MCF 10A (cell line): ENCODE measurements around the gene PBRM1. TPM values are rescaled to one million over a fixed set of nuclear protein-coding genes. Genes with fewer than 3 reads are reported as not detected.

Experiments used
- BruUV-seq: library from RNA; stranded (reverse); fragments of 400-500 nt; replicated peaks from 2 replicates; lab custom pipeline; 2021; lab: Mats Ljungman, UMichigan
- CTCF ChIA-PET: fragments of 300-600 bp; sonication (Branson Sonifier 250); formaldehyde crosslinking; extraction: SDS; loops from one replicate; lab custom pipeline; 2021; ENCODE audit warnings: antibody characterized with exemption, inconsistent platforms; lab: Yijun Ruan, JAX
- POLR2A ChIA-PET: fragments of 300-600, 350-650 bp; sonication (Branson Sonifier 250); formaldehyde crosslinking; extraction: SDS; loops from one replicate; lab custom pipeline; 2020; ENCODE audit warnings: antibody characterized with exemption, inconsistent platforms; lab: Yijun Ruan, JAX
- DNase-seq: peaks from one replicate; pipeline ENCODE4 v3.0.0-alpha.2; 2018; ENCODE audit not compliant: unreplicated experiment
- H3K27ac Mint-ChIP-seq: one replicate; pipeline ENCODE4 v1.8.0; 2022; ENCODE audit warnings: mild to moderate bottlenecking, low read depth, mixed read lengths; ENCODE audit not compliant: unreplicated experiment
- H3K27me3 Mint-ChIP-seq: one replicate; pipeline ENCODE4 v1.8.0; 2022; ENCODE audit warnings: mixed read lengths; ENCODE audit not compliant: insufficient read depth, unreplicated experiment
- H3K36me3 Mint-ChIP-seq: one replicate; pipeline ENCODE4 v1.8.0; 2022; ENCODE audit warnings: mild to moderate bottlenecking, moderate library complexity, mixed read lengths; ENCODE audit not compliant: insufficient read depth, unreplicated experiment
- H3K4me1 Mint-ChIP-seq: one replicate; pipeline ENCODE4 v1.8.0; 2022; ENCODE audit warnings: mixed read lengths; ENCODE audit not compliant: insufficient read depth, unreplicated experiment
- H3K4me3 Mint-ChIP-seq: one replicate; pipeline ENCODE4 v1.8.0; 2022; ENCODE audit warnings: mild to moderate bottlenecking, moderate library complexity, mixed read lengths; ENCODE audit not compliant: unreplicated experiment
- H3K9me3 Mint-ChIP-seq: one replicate; pipeline ENCODE4 v1.8.0; 2022; ENCODE audit warnings: mixed read lengths; ENCODE audit not compliant: unreplicated experiment
- intact Hi-C: fragments of 100-400 bp; cut with micrococcal nuclease; formaldehyde crosslinking; loops from 2 replicates; pipeline ENCODE4 v1.14.1; 2022
- total RNA-seq: library from RNA; stranded (reverse); gene quantifications from 2 replicates; pipeline ENCODE4 v1.2.3, GENCODE V29; 2022
- TF ChIP-seq, protein P1 (sequence below): fragments of 200-600 bp; IDR thresholded peaks from one replicate; pipeline ENCODE4 v1.8.0; 2022; ENCODE audit warnings: antibody characterized with exemption, mild to moderate bottlenecking; ENCODE audit not compliant: unreplicated experiment

PBRM1 gene
- total RNA-seq, 1 experiment from 2014 or later, result 56.9 TPM

GRCh38 chr3:52623234-52623792 is 62.4 kb downstream of the PBRM1 start:
- intact Hi-C loops, result no loop called here
- ChIA-PET POLR2A (interaction anchor here (0.5 to 1.7 kb wide), 5 partner anchors 9 to 438 kb away, joined by 3 to 4 read pairs (median 3); no protein-coding TSS in a partner anchor), CTCF (interaction anchor here (1.4 kb wide), 1 partner anchor 10 kb away, joined by 3 read pairs; no protein-coding TSS in a partner anchor)
- TF ChIP-seq, protein P1, sequence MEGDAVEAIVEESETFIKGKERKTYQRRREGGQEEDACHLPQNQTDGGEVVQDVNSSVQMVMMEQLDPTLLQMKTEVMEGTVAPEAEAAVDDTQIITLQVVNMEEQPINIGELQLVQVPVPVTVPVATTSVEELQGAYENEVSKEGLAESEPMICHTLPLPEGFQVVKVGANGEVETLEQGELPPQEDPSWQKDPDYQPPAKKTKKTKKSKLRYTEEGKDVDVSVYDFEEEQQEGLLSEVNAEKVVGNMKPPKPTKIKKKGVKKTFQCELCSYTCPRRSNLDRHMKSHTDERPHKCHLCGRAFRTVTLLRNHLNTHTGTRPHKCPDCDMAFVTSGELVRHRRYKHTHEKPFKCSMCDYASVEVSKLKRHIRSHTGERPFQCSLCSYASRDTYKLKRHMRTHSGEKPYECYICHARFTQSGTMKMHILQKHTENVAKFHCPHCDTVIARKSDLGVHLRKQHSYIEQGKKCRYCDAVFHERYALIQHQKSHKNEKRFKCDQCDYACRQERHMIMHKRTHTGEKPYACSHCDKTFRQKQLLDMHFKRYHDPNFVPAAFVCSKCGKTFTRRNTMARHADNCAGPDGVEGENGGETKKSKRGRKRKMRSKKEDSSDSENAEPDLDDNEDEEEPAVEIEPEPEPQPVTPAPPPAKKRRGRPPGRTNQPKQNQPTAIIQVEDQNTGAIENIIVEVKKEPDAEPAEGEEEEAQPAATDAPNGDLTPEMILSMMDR, result no peak
- no peak overlapping the region for H3K27ac Mint-ChIP-seq
- H3K4me3 Mint-ChIP-seq, result no peak overlapping the region
- no peaks in the 10 kb centered on the region for H3K9me3 Mint-ChIP-seq
- no TSS peak for BruUV-seq
- peaks cover 73% of the 10 kb centered on the region for H3K36me3 Mint-ChIP-seq
- no peaks in the 10 kb centered on the region for H3K4me1 Mint-ChIP-seq
- DNase-seq, result no peak
- no peaks in the 10 kb centered on the region for H3K27me3 Mint-ChIP-seq

DNA sequence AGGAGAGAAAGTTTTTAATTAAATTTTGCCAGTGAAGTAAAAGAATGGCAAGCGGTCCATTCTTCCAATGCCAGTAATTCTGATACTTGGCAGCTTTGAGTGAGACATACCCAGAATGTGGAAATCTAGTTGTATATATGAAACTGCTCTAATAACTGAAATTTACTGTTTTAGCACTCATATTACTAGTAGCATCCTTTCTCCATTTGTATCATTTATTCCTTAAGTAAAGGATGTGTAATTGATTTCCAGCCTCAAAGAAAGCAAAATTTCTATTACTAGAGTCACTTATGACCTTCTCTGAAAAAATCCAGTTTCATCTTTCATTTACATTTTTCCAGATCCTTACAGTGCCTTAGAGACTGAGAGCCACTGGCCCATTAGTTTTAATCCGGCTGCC is 65.1 kb downstream of the PBRM1 start:
- POLR2A ChIA-PET, result interaction anchor here (1.1 kb wide), 1 partner anchor 14 kb away, joined by 3 read pairs; no protein-coding TSS in a partner anchor
- H3K4me1 Mint-ChIP-seq, result no peaks in the 10 kb centered on the region
- TF ChIP-seq, protein P1, result no peak
- CTCF ChIA-PET, result interaction anchor here (0.6 kb wide), 1 partner anchor 13 kb away, joined by 3 read pairs; no protein-coding TSS in a partner anchor
- no TSS peak for BruUV-seq
- H3K36me3 Mint-ChIP-seq, result peaks cover 70% of the 10 kb centered on the region
- no peak for DNase-seq
- no peak overlapping the region for H3K4me3 Mint-ChIP-seq
- H3K9me3 Mint-ChIP-seq, result no peaks in the 10 kb centered on the region
- no peaks in the 10 kb centered on the region for H3K27me3 Mint-ChIP-seq
- intact Hi-C loops, result no loop called here
- no peak overlapping the region for H3K27ac Mint-ChIP-seq

DNA sequence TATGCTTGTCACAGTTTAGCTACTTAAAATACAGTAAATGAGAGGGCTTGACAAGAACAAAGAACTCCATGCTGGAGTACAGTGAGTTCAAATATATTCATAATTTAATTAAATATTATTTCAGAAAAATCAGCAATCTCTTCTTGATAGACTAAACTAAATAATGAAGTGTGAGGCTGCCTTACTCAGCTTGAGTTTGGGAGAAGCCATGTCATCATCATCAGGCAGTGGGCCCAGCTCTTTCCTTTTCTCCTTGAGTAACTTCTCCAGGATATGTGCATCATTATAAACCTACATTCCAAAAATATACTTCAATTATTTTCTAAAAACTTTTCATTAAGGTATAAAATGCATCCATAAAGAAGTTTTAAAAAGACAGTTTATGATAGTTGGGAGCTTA is 70.5 kb downstream of the PBRM1 start:
- H3K27me3 Mint-ChIP-seq, result no peaks in the 10 kb centered on the region
- intact Hi-C loops, result no loop called here
- POLR2A ChIA-PET, result interaction anchor here (1.3 kb wide), 1 partner anchor 8 kb away, joined by 3 read pairs; no protein-coding TSS in a partner anchor
- DNase-seq, result no peak
- no peaks in the 10 kb centered on the region for H3K4me1 Mint-ChIP-seq
- peaks cover 76% of the 10 kb centered on the region for H3K36me3 Mint-ChIP-seq
- H3K9me3 Mint-ChIP-seq, result no peaks in the 10 kb centered on the region
- H3K4me3 Mint-ChIP-seq, result no peak overlapping the region
- no TSS peak for BruUV-seq
- no peak overlapping the region for H3K27ac Mint-ChIP-seq
- CTCF ChIA-PET, result no interaction called here
- TF ChIP-seq, protein P1, result no peak

- no peak for DNase-seq
- Mint-ChIP-seq H3K36me3 (peaks cover 75% of the 10 kb centered on the region), H3K9me3 (no peaks in the 10 kb centered on the region), H3K4me1 (no peaks in the 10 kb centered on the region), H3K27me3 (no peaks in the 10 kb centered on the region), H3K4me3 (no peak overlapping the region), H3K27ac (peak overlapping the region; percentile 31)
- BruUV-seq, result no TSS peak
- POLR2A ChIA-PET, result interaction anchor here (1.3 kb wide), 1 partner anchor 9 kb away, joined by 3 read pairs; no protein-coding TSS in a partner anchor
- TF ChIP-seq, protein P1, result no peak
- CTCF ChIA-PET, result no interaction called here
- intact Hi-C loops, result no loop called here
These were observed 71.0 kb downstream of the PBRM1 start for GRCh38 chr3:52614689-52615088.
